ENCODE results near the gene PLCD4. TPM values are rescaled to one million over a fixed set of nuclear protein-coding genes. Genes with fewer than 3 reads are reported as not detected.

PLCD4 gene
- total RNA-seq, 1 donor from 2014 or later, result 1.1 TPM

- DNase-seq (no peak), ATAC-seq (peak; percentile 55 to 74)
- TF ChIP-seq CTCF (IDR thresholded peaks at IDR 0.05), result peak; percentile 21
- intact Hi-C loops (cut with DNase I), result no loop called here
- Histone ChIP-seq H3K27me3 (ENCODE audit: low read depth) (no peaks in the 10 kb centered on the region), H3K27ac (peak overlapping the region; percentile 72), H3K4me3 (peak overlapping the region; percentile 99), H3K4me1 (peaks cover 21% of the 10 kb centered on the region), H3K36me3 (peaks cover 53% of the 10 kb centered on the region), H3K9me3 (no peaks in the 10 kb centered on the region)
Measured at GRCh38 chr2:218658671-218659257, 51.1 kb downstream of the PLCD4 start.

- H3K27ac ChIP-seq, result peak within 1 kb of the TSS; percentile 72
- DNase-seq (peak; percentile 95), ATAC-seq (peak; percentile 97 to 99)
- H3K4me1 ChIP-seq, result peaks cover 21% of the 10 kb centered on the region
- intact Hi-C loops (cut with DNase I), result no loop called here
- TF ChIP-seq CTCF (IDR thresholded peaks at IDR 0.05), result no peak
- H3K4me3 ChIP-seq, result peak within 1 kb of the TSS; percentile 99
- peaks cover 53% of the 10 kb centered on the region for H3K36me3 ChIP-seq
- H3K27me3 ChIP-seq (ENCODE audit: low read depth), result no peaks in the 10 kb centered on the region
- H3K9me3 ChIP-seq, result no peaks in the 10 kb centered on the region
Measured at GRCh38 chr2:218659258-218659987, 51.7 kb downstream of the PLCD4 start, which contains the start of the genes BCS1L and ZNF142. TSS of gene BCS1L (plus strand) at chr2:218659683. CDS start at chr2:218660988, 1,305 bp downstream. TSS of gene ZNF142 (minus strand) at chr2:218659623. CDS start at chr2:218656429, 3,194 bp downstream.

GRCh38 chr2:218659988-218660358, 52.3 kb downstream of the PLCD4 start:
- Histone ChIP-seq H3K27me3 (ENCODE audit: low read depth) (no peaks in the 10 kb centered on the region), H3K4me1 (peaks cover 21% of the 10 kb centered on the region), H3K4me3 (peak overlapping the region; percentile 99), H3K9me3 (no peaks in the 10 kb centered on the region), H3K27ac (no peak overlapping the region), H3K36me3 (peaks cover 53% of the 10 kb centered on the region)
- ATAC-seq (no peak), DNase-seq (no peak)
- no peak for TF ChIP-seq CTCF (IDR thresholded peaks at IDR 0.05)
- intact Hi-C loops (cut with DNase I), result no loop called here

DNA sequence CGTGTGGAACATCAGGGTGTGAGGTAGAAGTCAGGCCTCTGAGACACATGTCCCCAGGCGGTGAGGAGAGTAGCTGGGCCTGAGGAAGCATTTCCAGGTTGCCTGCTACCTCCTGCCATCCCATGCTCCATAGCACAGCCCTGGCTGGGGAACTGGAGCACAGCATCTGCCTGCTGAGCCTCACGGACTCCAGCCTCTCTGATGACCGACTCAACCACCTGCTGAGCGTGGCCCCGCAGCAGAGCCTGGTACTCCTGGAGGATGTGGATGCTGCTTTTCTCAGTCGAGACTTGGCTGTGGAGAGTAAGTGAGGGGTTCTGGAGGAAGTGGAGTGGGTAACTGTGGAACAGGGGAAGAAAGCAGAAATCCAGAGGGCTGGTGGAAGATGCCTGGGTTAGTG, 54.7 kb downstream of the PLCD4 start:
- Histone ChIP-seq H3K36me3 (peaks cover 60% of the 10 kb centered on the region), H3K4me1 (peaks cover 21% of the 10 kb centered on the region), H3K27me3 (ENCODE audit: low read depth) (no peaks in the 10 kb centered on the region), H3K27ac (no peak overlapping the region), H3K4me3 (no peak overlapping the region), H3K9me3 (no peaks in the 10 kb centered on the region)
- intact Hi-C loops (cut with DNase I), result no loop called here
- DNase-seq (no peak), ATAC-seq (no peak)
- no peak for TF ChIP-seq CTCF (IDR thresholded peaks at IDR 0.05)

- H3K4me3 ChIP-seq, result no peak overlapping the region
- H3K4me1 ChIP-seq, result peaks cover 21% of the 10 kb centered on the region
- H3K9me3 ChIP-seq, result no peaks in the 10 kb centered on the region
- intact Hi-C loops (cut with DNase I), result no loop called here
- no peak for TF ChIP-seq CTCF (IDR thresholded peaks at IDR 0.05)
- DNase-seq (no peak), ATAC-seq (no peak)
- H3K27ac ChIP-seq, result no peak overlapping the region
- H3K36me3 ChIP-seq, result peaks cover 65% of the 10 kb centered on the region
- no peaks in the 10 kb centered on the region for H3K27me3 ChIP-seq (ENCODE audit: low read depth)
Measured at GRCh38 chr2:218662827-218663226, 55.1 kb downstream of the PLCD4 start.

All from lower lobe of right lung (tissue), 2 donors.